DMS 273 (cell line): ENCODE data around the gene PTX4.
"Not testable (repeated sequence)": the region's sequence is repeated elsewhere in the genome, so short reads cannot be mapped to it uniquely, and the experiment has no call there.

Experiments used
- DNase-seq: peaks from one replicate; lab custom pipeline; 2025; ENCODE audit not compliant: unreplicated experiment; lab: John Stamatoyannopoulos, UW

Gene PTX4

DNA sequence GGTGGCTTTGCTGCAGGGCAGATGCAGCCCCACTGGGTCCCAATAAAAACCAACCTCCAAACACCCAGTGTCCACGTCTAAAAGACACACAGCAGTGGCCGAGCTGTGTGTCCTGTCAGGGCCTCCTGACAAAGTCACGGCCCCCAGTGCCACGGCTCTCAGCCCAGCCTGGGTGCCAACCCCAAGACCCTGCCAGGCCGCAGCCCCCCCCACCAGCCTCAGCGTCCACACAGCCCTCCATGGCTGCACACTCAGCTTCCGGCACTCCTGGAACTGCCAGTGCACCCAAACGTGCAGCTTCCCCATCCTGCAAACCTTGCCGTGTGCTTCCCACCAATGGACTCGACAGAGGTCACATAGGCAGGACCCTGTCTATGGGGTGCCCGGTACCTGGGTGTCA lies 40.8 kb downstream of the PTX4 start:
- no peak for DNase-seq

DNA sequence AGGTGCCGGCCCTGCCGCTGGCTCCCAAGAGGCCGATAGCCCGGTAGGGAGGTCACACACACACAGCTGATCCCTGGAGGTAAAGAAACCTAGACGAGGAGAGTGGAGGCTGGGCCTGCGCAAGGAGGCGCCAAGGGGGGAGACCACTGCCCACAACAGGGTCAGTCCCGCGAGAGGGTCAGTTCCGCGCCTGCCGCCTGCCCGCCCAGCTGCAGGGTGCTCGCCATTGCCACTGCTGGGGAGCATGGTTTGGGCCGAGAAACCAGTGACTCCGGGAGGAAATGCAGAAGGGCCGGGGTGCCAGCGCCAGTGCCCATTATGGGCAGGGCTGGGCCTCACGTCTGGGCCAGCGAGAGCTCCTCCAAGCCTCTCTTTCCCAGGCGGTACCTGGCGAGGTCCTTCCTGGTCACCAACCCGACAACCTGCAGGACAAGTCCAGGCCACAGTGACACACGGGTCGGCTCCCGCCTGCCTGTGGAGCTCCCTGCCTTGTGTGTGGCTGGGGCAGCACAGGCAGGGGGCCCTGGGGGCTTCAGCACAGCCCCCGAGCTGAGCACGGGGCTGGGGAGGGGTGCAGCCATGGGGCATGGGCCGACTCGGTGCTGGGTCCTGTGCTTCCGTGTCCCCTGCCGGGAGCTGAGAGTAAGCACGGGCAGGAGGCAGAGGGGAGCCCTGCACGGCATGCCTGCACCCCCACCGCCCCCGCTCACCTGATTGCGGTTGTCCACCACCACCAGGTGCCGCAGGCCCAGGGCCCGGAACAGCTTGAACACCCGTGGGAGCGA lies 42.3 kb downstream of the PTX4 start:
- no peak for DNase-seq

DNA sequence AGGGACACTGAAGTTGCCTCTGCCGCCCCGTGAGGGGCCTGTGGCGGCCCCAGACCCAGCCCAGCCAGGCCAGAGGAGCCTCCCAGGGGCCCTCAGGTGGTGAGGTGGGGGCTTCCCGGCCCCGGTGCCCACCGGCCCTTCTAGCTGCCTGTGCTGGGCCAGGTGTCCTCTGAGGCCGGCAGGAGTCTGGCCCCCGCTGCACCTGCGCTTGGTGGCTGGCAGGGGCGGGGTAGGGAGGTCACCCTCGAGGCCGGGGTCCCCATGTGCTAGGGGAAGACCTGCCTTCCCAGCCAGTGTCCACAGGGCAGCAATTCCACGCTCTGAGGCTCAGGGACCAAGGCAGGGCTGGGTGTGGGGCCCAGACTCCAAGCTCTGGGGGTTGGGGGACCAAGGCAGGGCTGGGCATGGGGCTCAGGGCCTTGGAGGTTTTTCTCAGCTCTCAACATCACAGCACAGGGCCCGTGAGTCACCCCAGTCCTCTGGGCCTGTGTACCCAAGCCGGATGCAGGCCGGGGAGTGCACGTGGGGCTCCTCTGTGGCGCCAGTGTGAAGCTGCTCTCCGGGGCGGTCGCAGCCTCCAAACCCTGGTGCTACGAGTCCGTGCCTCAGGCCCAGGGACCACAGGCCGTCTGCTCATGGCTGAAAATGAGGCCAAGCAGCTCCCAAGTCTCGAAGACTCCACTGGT lies 43.1 kb downstream of the PTX4 start:
- no peak for DNase-seq

DNA sequence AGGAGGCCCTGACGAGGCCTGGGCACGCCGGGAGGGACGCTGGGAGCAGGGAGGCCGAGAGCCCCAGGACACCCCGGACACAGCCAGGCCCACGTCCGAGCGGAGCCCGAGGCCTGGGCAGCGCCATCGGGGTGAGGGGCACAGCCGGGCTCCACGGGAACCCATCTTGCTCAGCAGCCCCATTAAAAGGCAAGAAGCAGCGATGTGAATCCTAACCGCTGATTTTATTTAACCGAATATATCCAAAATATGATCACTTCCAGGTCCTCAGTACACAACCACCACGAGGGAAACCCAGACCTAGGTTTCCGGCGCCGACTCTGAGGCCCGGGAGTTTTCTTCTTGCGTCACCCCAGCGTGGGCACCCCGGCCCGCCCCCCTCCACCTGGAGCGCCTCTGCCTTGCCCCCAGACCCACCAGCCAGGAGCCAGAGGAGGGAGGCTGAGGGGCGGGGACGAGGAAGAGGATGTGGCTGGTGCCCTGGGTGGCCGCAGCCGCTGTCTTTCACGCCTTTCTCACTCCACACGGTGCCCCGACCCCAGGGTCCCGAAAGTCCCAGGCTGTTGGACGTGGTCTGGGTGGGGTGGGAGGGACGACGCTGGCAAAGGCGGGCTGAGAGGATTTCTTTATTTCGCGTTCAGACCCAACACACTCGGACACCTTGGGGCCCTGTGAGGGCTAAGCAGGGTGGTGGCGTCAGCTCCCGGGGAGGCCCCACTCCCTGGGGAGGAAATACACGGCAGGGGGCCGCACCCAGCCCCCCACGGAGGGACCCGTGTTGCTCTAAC lies 43.8 kb downstream of the PTX4 start:
- DNase-seq = no peak

DNA sequence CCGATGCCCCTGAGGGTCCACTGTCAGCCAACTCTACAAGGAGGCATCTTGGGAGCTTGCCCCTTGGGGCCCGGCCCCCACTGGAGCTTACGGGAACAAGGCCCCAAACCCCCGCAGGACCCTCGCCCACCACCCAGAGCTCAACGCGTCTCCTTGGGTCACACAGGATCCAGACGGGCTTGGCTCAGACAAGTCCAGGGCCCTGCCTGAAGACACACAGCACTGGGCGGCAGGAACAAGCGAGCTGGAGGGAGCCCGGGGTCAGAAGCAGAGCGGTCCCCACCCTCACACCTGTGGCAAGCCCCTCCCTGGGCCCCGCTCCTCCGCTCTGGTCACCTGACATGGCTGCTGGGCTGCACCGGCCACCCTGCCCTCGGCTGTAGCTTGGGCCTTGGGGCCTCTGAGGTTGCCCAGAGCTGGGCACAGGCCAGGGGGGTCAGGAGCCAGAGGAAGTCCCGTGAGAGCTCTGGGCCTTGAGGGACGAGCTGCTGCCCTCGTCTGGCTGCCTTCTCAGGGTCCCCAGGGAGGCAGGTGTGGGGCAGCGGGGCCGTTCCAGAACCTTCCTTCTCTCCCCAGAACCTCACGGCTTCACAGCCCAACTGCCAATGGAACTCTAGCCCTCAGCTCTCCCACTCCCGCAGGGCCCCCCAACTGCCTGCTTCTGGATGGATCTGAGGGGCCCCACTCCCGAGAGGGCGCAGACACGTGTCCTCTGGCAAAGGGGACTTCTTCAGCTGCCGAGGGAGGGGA lies 44.6 kb downstream of the PTX4 start, which contains the start of gene CCDC154:
Gene CCDC154, minus strand, starts transcription at position 577 of the 750 bp plus-strand sequence. Its CDS starts 234 bp downstream, at position 343.
- DNase-seq = no peak

DNA sequence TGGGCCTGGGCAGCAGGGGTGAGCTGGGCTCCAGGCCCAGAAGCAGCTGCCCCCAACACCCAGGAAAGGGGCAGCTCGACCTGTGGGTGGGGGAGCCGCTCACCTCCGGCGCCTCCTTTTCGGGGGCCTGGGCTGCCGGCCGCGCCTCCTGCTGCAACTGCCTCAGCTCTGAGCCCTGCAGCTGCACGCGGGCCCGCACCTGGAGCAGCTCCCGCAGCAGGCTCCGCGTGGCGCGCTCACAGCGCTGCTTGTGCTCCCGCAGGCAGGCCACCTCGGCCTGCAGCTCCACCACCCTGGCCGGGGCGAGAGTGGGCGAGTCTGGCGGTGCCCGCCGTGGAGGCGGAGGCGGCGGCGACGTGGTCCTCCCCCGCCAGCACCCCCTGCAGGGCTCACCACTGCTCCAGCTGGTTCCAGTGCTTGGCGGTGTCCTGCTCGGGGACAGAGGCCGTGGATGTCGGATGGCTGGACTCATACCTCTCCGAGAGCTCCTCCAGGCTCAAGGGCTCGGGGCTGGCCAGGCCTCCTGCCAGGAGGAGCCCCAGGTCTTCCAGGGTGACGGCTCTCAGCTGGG lies 45.3 kb downstream of the PTX4 start:
- peak; percentile 57 for DNase-seq

DNA sequence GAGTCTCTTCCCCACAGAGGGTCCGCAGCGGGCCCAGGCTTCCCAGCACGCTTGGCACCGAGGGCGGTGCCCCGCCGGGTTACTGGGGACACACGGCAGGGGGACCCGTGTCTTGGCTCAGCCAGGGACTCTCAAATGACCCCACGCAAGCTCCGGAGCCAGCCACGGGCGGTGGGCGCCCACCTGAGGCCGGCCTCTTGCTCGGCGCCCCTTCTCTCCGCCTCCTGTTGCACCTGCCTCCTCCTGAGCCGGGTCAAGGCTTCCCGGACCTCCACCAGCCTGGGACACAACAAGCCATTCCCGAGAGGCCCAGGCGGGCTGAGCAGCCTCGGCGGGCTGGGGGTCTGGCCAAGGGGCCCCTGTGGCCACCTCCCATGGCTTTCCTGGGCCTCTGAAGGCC lies 46.0 kb downstream of the PTX4 start:
- DNase-seq = no peak

DNA sequence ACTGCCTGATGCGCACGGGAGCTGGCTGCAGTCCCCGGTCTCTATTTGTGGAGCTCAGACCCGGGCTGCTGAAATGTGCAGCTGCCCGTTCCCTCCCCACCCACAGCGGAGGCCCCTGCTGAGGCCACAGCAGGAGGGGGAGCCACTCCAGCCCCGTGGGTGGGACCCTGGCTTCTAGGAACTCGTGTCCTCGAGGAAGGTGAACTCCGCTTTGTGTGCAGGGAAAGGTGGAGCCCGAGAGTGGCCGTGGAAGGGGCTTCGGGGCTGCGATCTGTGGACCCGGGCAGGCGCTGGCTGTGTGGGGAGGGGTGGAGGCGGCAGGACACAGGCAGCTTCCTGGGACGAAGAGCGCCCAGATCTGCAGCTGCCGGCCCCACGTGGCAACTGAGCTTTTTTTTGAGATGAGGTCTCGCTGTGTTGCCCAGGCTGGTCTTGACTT lies 47.3 kb downstream of the PTX4 start:
- no peak for DNase-seq

DNA sequence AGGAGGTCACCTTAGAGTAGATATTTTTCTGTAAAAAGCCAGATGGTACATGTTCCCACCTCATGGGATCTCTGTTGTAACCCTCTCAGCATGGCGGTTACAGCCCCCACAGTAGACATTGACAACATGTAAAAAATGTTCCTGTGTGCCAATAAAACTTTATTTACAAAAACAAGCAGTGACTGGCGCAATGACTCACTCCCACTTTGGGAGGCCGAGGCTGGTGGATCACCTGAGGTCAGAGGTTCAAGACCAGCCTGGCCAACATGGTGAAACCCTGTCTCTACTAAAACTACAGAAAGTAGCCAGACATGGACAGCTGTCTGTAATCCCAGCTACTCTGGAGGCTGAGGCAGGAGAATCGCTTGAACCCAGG lies 49.1 kb downstream of the PTX4 start:
- not testable (repeated sequence) for DNase-seq

DNA sequence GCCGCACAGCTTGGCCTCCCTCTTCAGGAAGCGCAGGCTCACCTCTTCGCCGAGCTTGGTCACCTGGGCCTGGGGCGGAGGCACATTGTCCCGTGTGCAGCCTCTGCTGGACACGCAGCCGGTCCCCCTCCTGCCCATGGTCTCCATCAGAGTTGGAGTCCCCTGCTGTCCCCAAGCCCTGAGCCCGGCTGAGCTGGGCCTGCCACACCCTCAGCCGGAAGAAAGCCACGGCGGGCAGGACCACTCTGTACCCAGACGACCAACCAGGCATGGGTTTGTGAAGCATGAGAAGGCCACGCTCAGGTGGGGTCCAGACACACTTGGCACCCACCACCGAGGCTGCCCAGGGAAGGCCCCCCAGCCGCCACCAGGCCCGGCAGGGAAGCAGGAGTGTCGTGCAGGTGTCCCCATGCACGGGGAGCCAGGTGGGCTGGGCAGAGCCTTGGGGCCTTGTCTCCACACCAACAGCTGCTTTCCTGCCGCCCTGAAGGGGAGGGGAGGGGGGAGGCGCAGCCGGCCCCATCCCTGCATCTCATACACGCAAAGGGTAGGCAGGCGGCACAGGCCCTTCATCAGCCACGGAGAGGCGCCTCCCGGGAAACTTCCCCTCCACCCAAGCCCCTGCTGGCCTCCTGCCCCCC lies 49.6 kb downstream of the PTX4 start:
- peak; percentile 48 for DNase-seq

DNA sequence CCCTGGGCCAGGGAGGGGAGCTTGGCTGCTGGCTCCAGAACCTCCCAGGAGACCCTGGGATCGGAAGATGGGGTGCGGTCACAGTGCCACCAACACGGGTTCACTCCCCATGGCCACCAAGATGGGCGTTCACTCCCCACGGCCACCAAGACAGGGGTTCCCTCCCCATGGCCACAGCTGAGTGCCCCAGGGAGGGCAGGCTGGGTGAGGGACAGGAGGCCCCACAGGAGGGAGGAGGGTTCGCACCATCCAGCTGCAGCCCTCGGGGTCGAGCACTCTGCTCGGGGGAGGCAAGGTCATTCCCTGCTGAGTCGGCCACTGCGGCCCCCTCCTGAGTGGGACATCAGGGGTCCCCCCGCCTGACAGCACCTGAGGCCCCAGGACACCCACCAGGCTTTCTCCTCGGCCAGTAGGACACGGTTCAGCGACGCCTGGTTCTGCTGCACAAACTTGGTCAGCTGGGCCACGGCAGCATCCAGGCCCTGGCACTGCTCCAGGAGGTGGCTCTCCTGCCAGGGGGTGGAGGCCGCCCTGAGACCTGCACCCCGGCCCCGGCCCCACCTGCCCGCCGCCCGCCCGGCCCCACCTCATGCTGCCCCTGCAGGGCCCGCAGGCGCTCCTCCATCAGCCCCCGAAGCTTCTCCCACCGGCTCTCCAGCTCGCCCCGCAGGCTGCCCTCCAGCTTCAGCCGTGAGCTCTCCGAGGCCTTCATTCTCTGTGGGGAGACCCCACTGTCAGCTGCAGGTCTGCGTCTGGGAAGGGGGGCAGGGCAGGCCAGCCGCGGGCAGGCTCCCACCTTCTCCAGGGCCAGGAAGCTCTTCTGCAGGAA lies 50.3 kb downstream of the PTX4 start:
- DNase-seq = no peak

DNA sequence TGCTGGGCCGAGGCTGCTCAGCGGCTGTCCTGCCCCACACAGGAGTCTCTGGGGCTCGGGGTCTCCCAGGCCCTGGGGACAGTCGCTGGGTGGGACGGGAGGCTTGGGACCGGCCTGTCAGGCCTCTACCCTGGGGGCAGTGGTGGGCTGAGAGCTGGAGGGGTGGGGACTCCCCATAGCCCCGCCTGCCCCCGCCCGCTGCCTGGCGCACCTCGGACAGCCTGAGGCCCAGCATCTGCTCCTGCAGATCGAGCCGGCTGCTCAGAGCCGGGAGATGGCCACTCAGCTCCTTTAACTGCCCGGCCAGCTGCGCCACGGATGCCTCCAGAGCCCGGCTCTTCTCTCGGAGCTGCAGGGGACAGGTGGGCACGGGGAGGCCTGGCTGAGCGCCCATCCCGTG lies 51.1 kb downstream of the PTX4 start:
- DNase-seq = no peak

DNA sequence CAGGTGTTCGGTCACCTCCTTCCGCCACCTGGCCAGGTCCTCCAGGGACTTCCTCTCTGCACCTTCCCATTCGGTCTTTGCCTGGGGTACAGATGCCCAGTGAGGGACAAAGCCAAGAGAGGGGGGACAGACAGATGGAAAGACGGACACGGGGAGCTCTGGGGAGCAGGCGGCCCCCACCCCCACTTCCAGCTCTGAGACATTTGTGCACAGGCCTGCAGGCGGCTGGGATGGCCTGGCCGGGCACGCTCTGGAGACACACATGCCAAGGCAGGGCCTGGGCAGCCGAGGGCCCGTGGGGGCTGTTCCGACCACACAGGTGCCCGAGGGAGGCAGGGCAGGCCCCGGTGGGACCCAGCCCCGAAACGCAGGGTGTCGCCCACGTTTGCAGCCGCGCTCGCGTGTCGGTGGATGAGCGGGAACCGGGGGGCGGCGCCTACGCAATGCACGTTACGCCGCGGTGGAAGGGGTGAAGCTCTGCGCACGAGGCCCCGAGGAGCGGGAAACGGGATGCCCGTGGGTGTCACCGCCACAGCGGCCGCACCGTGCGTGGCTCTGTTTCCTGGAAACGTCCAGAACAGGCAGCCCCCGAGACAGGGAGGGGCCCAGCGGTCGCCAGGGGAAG lies 51.9 kb downstream of the PTX4 start:
- DNase-seq = no peak

DNA sequence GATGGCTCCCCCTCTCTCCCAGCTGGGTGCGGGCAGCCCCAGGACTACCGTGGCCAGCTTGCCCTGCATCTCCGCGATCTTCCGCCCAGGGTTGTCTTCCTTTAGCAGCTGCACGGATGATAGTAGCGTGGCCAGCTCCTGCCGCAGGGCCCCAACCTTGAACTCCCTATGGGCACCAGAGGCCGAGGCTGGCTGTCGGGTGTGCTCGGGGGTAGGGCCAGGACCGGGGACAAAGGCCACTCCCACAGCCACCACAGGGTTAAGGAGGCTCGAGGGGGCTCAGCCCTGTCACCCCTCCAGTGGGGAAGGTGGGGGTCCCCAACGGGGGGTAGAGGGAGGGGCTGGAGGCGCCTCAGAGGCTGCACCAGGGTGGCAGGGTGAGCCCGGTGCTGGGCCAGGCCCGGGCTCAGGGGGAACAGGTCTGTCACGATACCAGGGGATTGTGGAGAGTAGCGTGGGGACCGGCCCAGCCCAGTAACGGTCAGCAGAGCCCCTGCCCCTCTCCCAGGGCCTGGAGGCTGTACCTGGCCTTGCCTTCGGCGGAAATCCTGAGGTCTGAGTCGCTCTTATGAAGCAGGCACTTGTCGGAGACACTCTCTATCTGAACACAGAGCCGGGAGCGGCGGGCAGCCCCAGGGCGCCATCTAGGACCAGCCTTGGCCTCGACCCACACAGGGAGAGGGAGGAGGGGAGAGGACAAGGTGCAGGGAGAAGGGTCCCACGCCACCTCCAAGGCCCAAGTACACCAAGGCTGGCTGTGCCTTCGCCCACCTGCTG lies 52.6 kb downstream of the PTX4 start:
- no peak for DNase-seq
